Suprapubic skin (tissue), 3 donors: ENCODE results near the gene FHOD3.

Source experiments
- CTCF ChIP-seq, 2 donors: fragments of 200-600 bp in 1 of 2; fragments of 450-650 bp in 1 of 2; sonication (generic) in 1 of 2; IDR thresholded peaks; one replicate each; pipeline ENCODE4 v1.5.1; 2016 to 2019; ENCODE audit warnings: antibody characterized with exemption in 2 of 2, mild to moderate bottlenecking in 1 of 2, moderate library complexity in 1 of 2
- POLR2A ChIP-seq, 2 donors: fragments of 450-650 bp; IDR thresholded peaks; one replicate each; pipeline ENCODE4 v1.6.1; 2017; ENCODE audit warnings: antibody characterized with exemption in 2 of 2, mild to moderate bottlenecking in 2 of 2, moderate library complexity in 2 of 2

DNA sequence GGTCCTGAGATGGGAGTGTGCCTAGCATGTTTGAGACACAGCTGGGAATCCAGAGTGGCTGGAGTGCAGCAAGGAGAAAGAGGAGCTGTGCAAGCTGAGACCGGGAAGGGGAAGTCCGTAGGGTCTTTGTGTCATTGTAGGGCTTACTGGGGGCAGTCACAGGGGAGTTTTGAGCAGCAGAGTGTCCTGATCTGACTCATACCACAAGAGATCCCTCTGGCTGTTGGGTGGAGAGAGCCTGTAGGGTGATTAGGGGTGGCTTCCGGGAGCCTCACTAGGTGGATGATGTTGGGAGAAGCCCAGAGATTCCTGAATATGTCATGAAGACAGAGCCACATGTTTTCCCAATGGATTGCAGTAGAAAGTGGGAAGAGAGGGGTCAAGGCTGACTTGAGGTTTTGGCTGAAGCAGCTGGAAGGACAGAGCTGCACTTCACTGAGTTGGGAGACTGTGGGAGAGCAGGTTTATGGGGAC, 30.9 kb downstream of the FHOD3 start:
- TF ChIP-seq CTCF (IDR thresholded peaks at IDR 0.05) (no peak), POLR2A (IDR thresholded peaks at IDR 0.05) (no peak)
